AG10803 (cell line): ENCODE results near the gene GPC1.
"Not testable (repeated sequence)": the region's sequence is repeated elsewhere in the genome, so short reads cannot be mapped to it uniquely, and the experiment has no call there.

Source experiments
- DNase-seq: peaks from one replicate; pipeline ENCODE4 v3.0.0; 2010; ENCODE audit warnings: low read depth
- H3K4me3 ChIP-seq: 2 replicates; pipeline ENCODE4 v1.5.1; 2011; ENCODE audit warnings: mild to moderate bottlenecking, low read length, control low read depth
- CTCF ChIP-seq: conservative IDR thresholded peaks from 2 replicates; pipeline ENCODE4 v1.5.1; 2011; ENCODE audit warnings: mild to moderate bottlenecking, low read length, control low read depth, inconsistent platforms

The GPC1 gene

GRCh38 chr2:240494942-240495341, 59.5 kb downstream of the GPC1 start:
- TF ChIP-seq CTCF: peak; percentile 36
- DNase-seq: peak; percentile 15
- H3K4me3 ChIP-seq: not testable (repeated sequence)

- peak; percentile 33 for DNase-seq
Observed at GRCh38 chr2:240497082-240497481, 61.6 kb downstream of the GPC1 start.

GRCh38 chr2:240498171-240498957, 62.9 kb downstream of the GPC1 start:
- no peak overlapping the region for H3K4me3 ChIP-seq
- no peak for DNase-seq
- TF ChIP-seq CTCF: no peak

More at GRCh38 chr2:240497082-240497481, 61.6 kb downstream of the GPC1 start:
- TF ChIP-seq CTCF: peak; percentile 33; the same call in 1 of the 2 replicates
- not testable (repeated sequence) for H3K4me3 ChIP-seq

GRCh38 chr2:240498958-240499260, 63.4 kb downstream of the GPC1 start:
- no peak for TF ChIP-seq CTCF
- no peak overlapping the region for H3K4me3 ChIP-seq
- DNase-seq: no peak

- H3K4me3 ChIP-seq: no peak overlapping the region
- no peak for TF ChIP-seq CTCF
- no peak for DNase-seq
Observed at GRCh38 chr2:240499309-240500301, 64.1 kb downstream of the GPC1 start.

GRCh38 chr2:240500561-240501423, 65.3 kb downstream of the GPC1 start:
- TF ChIP-seq CTCF: no peak
- no peak for DNase-seq
- H3K4me3 ChIP-seq: no peak overlapping the region
